Hepatocyte (in vitro differentiated cells): ENCODE measurements around the gene GINS1. TPM values are rescaled to one million over a fixed set of nuclear protein-coding genes. Genes with fewer than 3 reads are reported as not detected.

Source experiments
- DNase-seq: peaks from one replicate; pipeline ENCODE4 v3.0.0-alpha.2; 2016; ENCODE audit warnings: low spot score
- H2AFZ ChIP-seq: fragments of 200-600 bp; sonication (generic); 2 replicates; pipeline ENCODE4 v1.6.0; 2016; ENCODE audit warnings: antibody characterized with exemption, mild to moderate bottlenecking
- H3K27ac ChIP-seq: fragments of 200-600 bp; sonication (generic); 2 replicates; pipeline ENCODE4 v1.5.1; 2016; ENCODE audit warnings: mild to moderate bottlenecking
- H3K27me3 ChIP-seq: fragments of 200-600 bp; sonication (generic); 2 replicates; pipeline ENCODE4 v1.6.1; 2016
- H3K36me3 ChIP-seq: fragments of 200-600 bp; sonication (generic); replicated peaks from 2 replicates; pipeline ENCODE4 v1.5.1; 2016; ENCODE audit warnings: low read depth; ENCODE audit not compliant: insufficient read depth
- H3K4me1 ChIP-seq: fragments of 200-600 bp; sonication (generic); 2 replicates; pipeline ENCODE4 v1.5.1; 2016; ENCODE audit warnings: mild to moderate bottlenecking, moderate library complexity; ENCODE audit not compliant: insufficient read depth
- H3K4me2 ChIP-seq: fragments of 200-600 bp; sonication (generic); 2 replicates; pipeline ENCODE4 v1.6.0; 2016
- H3K4me3 ChIP-seq: fragments of 200-600 bp; sonication (generic); 2 replicates; pipeline ENCODE4 v1.5.1; 2016; ENCODE audit warnings: mild to moderate bottlenecking
- H3K79me2 ChIP-seq: fragments of 200-600 bp; sonication (generic); 2 replicates; pipeline ENCODE4 v1.6.0; 2017; ENCODE audit warnings: mild to moderate bottlenecking
- H3K9me2 ChIP-seq: fragments of 200-600 bp; sonication (generic); replicated peaks from 2 replicates; pipeline ENCODE4 v1.6.0; 2017; ENCODE audit warnings: mild to moderate bottlenecking; ENCODE audit not compliant: insufficient read depth
- H3K9me3 ChIP-seq: fragments of 200-600 bp; sonication (generic); 2 replicates; pipeline ENCODE4 v1.5.1; 2016; ENCODE audit warnings: low read depth, mild to moderate bottlenecking
- H4K20me1 ChIP-seq: fragments of 200-600 bp; sonication (generic); 2 replicates; pipeline ENCODE4 v1.6.0; 2016; ENCODE audit warnings: mild to moderate bottlenecking; ENCODE audit not compliant: insufficient read depth, poor library complexity, severe bottlenecking
- CTCF ChIP-seq: fragments of 200-600 bp; sonication (generic); IDR thresholded peaks from 2 replicates; pipeline ENCODE4 v1.5.1; 2016; ENCODE audit warnings: antibody characterized with exemption, mild to moderate bottlenecking; ENCODE audit not compliant: poor library complexity
- EZH2 ChIP-seq: fragments of 200-600 bp; sonication (generic); IDR thresholded peaks from 2 replicates; pipeline ENCODE4 v1.6.1; 2016; ENCODE audit warnings: antibody characterized with exemption, mild to moderate bottlenecking, borderline replicate concordance
- EZH2phosphoT487 ChIP-seq: fragments of 200-600 bp; sonication (generic); IDR thresholded peaks from one replicate; pipeline ENCODE4 v1.6.1; 2018; ENCODE audit warnings: antibody characterized with exemption, mild to moderate bottlenecking, low read depth, moderate library complexity; ENCODE audit not compliant: unreplicated experiment, severe bottlenecking
- WGBS: methylation state at CpG from one replicate; pipeline ENCODE4 v1.1.6; 2016; ENCODE audit warnings: low lambda C conversion rate; ENCODE audit errors: missing lambda C conversion rate; 5-methylcytosine and 5-hydroxymethylcytosine counted together
- polyA plus RNA-seq: library from polyadenylated mRNA; unstranded; fragments of >200 nt; fragmentation: Nextera tagmentation; extraction: Ambion mirVana; gene quantifications from 2 replicates; pipeline ENCODE4 v1.2.1, GENCODE V29; 2016
- total RNA-seq: library from RNA; depleted of rRNA; stranded (reverse); fragments of >200 nt; gene quantifications from 2 replicates; pipeline ENCODE4 v1.2.3, GENCODE V29; 2014

Gene GINS1
- total and polyA plus RNA-seq, 2 experiments from 2014 or later = 6.5 to 7.6 TPM

DNA sequence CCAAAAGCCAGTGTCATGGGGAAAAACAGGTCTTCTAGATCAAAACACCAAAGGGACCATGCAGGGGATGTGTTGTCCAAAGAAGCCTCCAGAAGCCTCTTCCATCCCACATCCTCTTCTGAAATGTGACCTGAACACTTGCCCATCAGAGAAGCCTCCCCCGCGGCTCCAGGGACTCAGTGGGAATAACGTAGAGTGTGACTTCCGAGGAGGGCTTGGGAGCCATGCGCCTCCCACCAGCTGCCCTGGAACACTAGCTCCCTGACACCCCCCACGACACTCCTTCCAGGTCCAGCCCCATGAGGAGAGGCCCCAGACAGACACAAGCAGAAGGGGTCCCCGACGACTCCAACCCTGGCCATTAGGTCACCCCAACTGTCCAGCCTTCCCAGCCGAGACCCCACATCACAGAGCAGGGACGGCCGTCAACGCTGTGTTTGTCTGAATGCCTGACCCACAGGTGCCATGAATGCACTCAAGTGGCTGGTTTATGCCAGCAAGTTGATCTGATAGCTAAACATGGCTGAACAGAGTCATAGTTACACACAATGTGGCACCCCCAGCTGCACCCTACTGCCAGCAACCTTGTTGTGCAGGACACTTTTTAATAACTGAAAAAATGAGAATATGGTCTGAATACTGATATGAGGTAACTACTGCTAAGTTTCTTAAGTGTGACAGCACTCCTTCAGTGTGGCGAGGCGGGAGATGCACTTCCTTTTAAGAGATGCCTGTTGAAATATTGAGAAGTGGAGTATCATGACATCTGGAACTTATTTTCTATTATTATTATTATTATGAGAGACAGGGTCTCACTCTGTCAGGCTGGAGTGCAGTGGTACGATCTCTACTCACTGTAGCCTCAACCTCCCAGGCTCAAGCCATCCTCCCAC lies 58.0 kb downstream of the GINS1 start:
- H3K27ac ChIP-seq = no peak overlapping the region
- H3K4me3 ChIP-seq = no peak overlapping the region
- H2AFZ ChIP-seq = no peak overlapping the region
- 92% methylated on average over 15 of the region's 15 CpGs for WGBS
- no peaks in the 10 kb centered on the region for H3K79me2 ChIP-seq
- H3K4me2 ChIP-seq = no peak overlapping the region
- no peaks in the 10 kb centered on the region for H3K9me2 ChIP-seq
- H4K20me1 ChIP-seq = no peaks in the 10 kb centered on the region
- H3K9me3 ChIP-seq = no peaks in the 10 kb centered on the region
- H3K4me1 ChIP-seq = no peaks in the 10 kb centered on the region
- no peaks in the 10 kb centered on the region for H3K36me3 ChIP-seq
- TF ChIP-seq CTCF = no peak
- no peak for TF ChIP-seq EZH2phosphoT487
- TF ChIP-seq EZH2 = no peak
- DNase-seq = no peak
- H3K27me3 ChIP-seq = no peaks in the 10 kb centered on the region

DNA sequence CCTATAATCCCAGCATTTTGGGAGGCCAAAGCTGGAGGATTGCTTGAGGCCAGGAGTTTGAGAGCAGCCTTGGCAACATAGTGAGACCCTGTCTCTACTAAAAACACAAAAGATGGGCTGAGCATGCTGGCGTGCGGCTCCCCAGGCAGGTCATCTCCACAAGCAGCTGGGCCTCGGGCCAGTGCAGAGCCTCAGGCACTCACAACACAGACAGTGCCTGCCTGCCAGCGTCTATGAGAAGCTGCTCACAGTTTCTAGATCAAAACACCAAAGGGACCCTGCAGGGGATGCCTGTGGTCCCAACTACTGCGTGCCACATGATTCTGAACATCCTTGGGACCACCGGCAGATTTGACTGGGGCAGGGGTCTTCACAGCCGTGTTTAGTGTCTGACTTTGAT lies 59.4 kb downstream of the GINS1 start:
- Histone ChIP-seq H3K4me2 (no peak overlapping the region), H3K27me3 (no peaks in the 10 kb centered on the region), H3K79me2 (peaks cover 2% of the 10 kb centered on the region), H3K4me3 (no peak overlapping the region), H3K9me3 (no peaks in the 10 kb centered on the region), H3K36me3 (no peaks in the 10 kb centered on the region), H2AFZ (no peak overlapping the region), H3K27ac (no peak overlapping the region), H4K20me1 (no peaks in the 10 kb centered on the region), H3K9me2 (no peaks in the 10 kb centered on the region), H3K4me1 (no peaks in the 10 kb centered on the region)
- no peak for DNase-seq
- no peak for TF ChIP-seq CTCF
- no peak for TF ChIP-seq EZH2
- TF ChIP-seq EZH2phosphoT487 = no peak
- 97% methylated on average over 7 of the region's 7 CpGs for WGBS

DNA sequence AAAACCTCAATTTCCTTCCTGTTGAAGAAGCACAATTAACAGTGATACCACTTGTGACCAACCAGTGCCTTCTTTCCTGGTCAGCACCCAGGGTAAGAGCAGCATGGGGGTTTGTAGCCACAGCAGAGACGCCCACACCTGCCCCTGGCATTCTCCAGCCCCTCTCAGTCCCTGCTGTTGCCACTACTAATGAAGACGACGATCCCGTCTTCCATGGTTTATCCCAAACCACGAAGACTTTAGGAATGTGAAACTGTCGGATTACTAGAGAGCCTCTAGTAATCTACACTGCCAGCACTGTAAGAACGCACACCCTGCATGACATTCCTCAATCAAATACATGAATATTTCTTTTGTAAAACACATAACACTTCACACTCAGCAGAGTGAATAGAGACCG lies 60.0 kb downstream of the GINS1 start:
- H3K27me3 ChIP-seq = no peaks in the 10 kb centered on the region
- H3K27ac ChIP-seq = no peak overlapping the region
- no peak overlapping the region for H3K4me3 ChIP-seq
- H2AFZ ChIP-seq = no peak overlapping the region
- no peaks in the 10 kb centered on the region for H3K4me1 ChIP-seq
- peaks cover 2% of the 10 kb centered on the region for H3K79me2 ChIP-seq
- no peaks in the 10 kb centered on the region for H3K9me2 ChIP-seq
- H3K36me3 ChIP-seq = no peaks in the 10 kb centered on the region
- 87% methylated on average over 8 of the region's 8 CpGs for WGBS
- H3K4me2 ChIP-seq = no peak overlapping the region
- TF ChIP-seq EZH2 (no peak), EZH2phosphoT487 (no peak), CTCF (no peak)
- no peak for DNase-seq
- H4K20me1 ChIP-seq = no peaks in the 10 kb centered on the region
- no peaks in the 10 kb centered on the region for H3K9me3 ChIP-seq
